ENCODE results near the gene NUP214. TPM values are rescaled to one million over a fixed set of nuclear protein-coding genes. Genes with fewer than 3 reads are reported as not detected.
A peak's percentile ranks its signal among the peaks of the same experiment; 100 is the strongest.
"Not testable (repeated sequence)": the region's sequence is repeated elsewhere in the genome, so short reads cannot be mapped to it uniquely, and the experiment has no call there.

NUP214 gene
- polyA plus RNA-seq, 1 donor from 2014 or later = 23.0 TPM

DNA sequence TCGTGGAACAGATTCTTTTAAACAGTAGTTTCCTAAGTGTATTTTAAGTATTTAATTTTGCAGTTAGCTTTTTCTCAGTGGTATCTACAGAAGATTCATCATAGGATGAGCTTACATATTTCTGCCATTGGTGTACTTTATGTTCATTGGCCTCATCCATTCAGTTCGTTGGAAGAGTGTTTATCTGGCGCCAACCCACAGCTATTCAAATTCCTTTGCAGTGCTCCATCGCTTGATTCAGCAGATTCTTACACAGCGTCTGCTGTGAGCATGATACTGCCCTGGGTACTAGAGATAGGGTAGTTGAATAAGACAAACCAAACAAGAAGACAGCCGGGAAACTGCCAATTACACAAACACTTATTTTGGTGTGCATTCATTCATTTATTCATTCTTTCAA lies 55.1 kb downstream of the NUP214 start:
- no peak overlapping the region for H3K27ac Mint-ChIP-seq
- no peak overlapping the region for H3K4me3 Mint-ChIP-seq
- H3K9me3 Mint-ChIP-seq = no peaks in the 10 kb centered on the region
- H3K36me3 Mint-ChIP-seq = peaks cover 13% of the 10 kb centered on the region
- H3K4me1 Mint-ChIP-seq = peaks cover 21 to 30% (median 23%) of the 10 kb centered on the region in 3 donors
- no peaks in the 10 kb centered on the region for H3K27me3 Mint-ChIP-seq

DNA sequence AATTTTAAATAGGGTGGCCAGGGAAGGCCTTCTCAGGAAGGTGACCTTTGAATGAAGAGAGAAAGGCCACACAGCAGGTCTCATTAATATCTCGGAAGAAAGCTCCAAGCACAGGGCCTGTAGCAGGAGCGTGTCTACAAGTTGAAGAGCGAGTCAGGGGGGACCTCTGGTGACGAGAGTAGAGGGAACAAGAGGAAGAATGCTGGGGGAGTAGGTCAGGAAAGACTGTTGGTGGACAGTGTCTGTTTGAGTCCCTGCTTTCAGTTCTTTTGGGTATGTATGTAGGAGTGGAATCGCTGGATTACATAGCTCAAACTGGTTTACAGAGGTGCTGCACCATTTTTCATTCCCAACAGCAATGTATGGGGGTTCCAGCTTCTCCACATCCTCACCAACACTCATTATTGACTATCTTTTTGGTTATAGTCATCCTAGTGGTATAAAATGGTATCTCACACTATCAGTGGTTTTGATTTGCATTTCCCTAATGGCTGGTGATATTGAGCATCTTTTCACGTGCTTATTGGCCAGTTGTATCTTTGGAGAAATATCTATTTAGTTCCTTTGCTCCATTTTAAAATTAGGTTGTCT lies 55.8 kb downstream of the NUP214 start:
- no peaks in the 10 kb centered on the region for H3K27me3 Mint-ChIP-seq
- H3K4me3 Mint-ChIP-seq = peak overlapping the region in 1 of 4 donors; percentile 55
- H3K9me3 Mint-ChIP-seq = no peaks in the 10 kb centered on the region
- H3K36me3 Mint-ChIP-seq = peaks cover 13% of the 10 kb centered on the region
- H3K27ac Mint-ChIP-seq = no peak overlapping the region
- H3K4me1 Mint-ChIP-seq = peaks cover 21 to 30% (median 23%) of the 10 kb centered on the region in 3 donors

DNA sequence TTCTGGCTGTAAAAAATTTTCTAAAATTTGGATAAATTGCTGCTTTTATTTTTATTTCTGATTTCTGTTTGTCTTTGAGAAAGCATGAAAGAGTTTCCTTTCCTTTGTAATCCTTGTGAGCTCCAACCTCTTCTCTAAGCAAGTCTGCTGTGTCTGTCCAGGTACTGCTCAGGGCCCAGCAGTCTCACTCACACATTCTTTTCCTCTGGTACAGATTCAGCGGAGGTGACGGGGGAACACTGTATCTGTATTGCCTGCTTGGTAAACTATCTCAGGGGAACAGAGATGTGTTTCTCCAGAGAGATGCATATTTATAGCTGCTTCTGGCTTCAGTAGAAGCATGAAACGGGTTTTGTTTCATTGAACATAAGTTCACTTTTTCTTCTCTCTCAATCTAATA lies 60.5 kb downstream of the NUP214 start:
- peaks cover 8% of the 10 kb centered on the region for H3K36me3 Mint-ChIP-seq
- H3K27ac Mint-ChIP-seq = no peak overlapping the region
- no peak overlapping the region for H3K4me3 Mint-ChIP-seq
- H3K27me3 Mint-ChIP-seq = no peaks in the 10 kb centered on the region
- no peaks in the 10 kb centered on the region for H3K9me3 Mint-ChIP-seq
- H3K4me1 Mint-ChIP-seq = peaks cover 4 to 8% (median 6%) of the 10 kb centered on the region in 3 donors

DNA sequence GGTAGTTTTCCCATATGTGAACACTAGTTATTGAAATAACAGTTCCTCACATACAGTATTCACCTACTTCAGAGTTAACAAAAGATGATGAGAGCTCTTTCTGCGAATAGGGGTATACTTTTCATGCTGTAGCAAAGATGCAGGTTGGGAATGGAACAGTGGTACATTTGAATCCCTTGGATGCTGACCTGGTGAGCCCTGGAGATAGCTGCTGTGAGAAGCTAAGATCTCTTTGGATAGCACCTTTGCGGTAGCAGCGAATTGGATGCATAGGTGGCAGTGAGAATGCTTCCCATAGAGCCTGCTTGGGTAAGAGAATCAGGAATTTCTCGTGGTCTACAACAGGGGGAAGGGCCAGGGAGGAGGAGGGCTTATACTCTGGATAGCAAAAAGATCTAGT lies 61.2 kb downstream of the NUP214 start:
- Mint-ChIP-seq H3K4me3 (no peak overlapping the region), H3K36me3 (peaks cover 6% of the 10 kb centered on the region), H3K27ac (peak overlapping the region in 1 of 3 donors; percentile 74), H3K9me3 (no peaks in the 10 kb centered on the region), H3K27me3 (no peaks in the 10 kb centered on the region), H3K4me1 (peaks cover under 1 to 2% (median 1%) of the 10 kb centered on the region in 3 donors)

DNA sequence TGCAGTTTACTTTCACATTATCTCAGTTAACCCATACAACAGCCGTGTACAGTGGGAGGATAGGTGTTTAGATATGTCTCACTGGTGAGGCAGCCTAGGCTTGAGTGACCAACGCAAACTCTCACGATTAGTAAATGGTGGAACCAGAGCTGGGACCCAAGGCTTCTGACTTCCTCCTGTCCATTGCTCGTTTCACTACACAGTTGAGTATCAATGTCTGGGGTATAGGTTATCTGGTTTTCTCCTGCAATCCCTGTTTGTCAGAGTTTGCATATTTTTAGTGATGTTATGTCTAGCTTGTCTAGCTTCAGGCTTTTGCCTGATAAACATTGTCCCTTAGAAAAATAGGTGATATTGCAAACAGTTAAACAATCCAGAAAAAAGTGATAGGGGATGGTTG lies 62.6 kb downstream of the NUP214 start:
- Mint-ChIP-seq H3K4me3 (no peak overlapping the region), H3K27ac (no peak overlapping the region), H3K9me3 (no peaks in the 10 kb centered on the region), H3K4me1 (peaks cover 0 to 1% (median 0%) of the 10 kb centered on the region in 3 donors), H3K36me3 (peaks cover under 1% of the 10 kb centered on the region), H3K27me3 (no peaks in the 10 kb centered on the region)

DNA sequence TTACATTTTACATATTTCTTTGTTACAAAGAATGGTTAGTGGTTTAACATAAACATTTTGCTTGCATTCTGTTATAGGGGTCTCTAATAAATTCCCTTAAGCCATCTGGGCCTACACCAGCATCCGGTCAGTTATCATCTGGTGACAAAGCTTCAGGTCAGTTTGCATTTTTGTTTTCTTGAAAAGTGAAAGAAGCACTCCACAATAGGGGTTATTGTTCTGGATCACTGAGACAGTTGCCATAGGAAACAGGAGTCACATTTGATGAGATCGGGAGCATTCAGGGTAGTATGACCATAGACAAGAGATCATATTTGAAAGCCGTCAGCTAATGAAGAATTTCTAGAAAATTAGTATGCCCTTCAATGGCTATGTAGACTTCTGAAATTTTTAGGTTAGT lies 63.6 kb downstream of the NUP214 start:
- Mint-ChIP-seq H3K27ac (no peak overlapping the region), H3K4me3 (no peak overlapping the region), H3K9me3 (no peaks in the 10 kb centered on the region), H3K36me3 (no peaks in the 10 kb centered on the region), H3K4me1 (peaks cover 0 to 1% (median 0%) of the 10 kb centered on the region in 3 donors), H3K27me3 (no peaks in the 10 kb centered on the region)

DNA sequence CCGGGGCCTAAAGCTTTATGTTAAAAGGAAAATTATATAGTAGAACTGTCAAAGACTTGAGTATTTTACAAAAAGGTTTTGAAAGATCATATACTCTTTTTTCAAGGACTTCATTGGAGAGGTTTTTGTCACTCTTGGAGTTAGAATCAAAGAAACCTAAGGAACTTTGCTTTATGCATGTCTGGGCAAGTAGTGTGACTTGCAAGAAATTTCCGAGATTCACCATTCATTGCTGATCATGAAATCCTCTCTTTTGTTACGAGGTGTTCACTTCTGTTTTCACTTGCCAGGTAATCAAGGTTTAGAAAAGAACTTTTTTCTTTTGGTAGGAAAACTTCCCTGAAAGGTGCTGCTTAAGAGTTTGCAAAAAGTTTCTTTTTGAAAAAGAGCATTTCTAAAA lies 64.8 kb downstream of the NUP214 start:
- no peak overlapping the region for H3K27ac Mint-ChIP-seq
- no peak overlapping the region for H3K4me3 Mint-ChIP-seq
- H3K36me3 Mint-ChIP-seq = peaks cover 7% of the 10 kb centered on the region
- H3K4me1 Mint-ChIP-seq = peaks cover 0 to 1% (median 0%) of the 10 kb centered on the region in 3 donors
- no peaks in the 10 kb centered on the region for H3K9me3 Mint-ChIP-seq
- no peaks in the 10 kb centered on the region for H3K27me3 Mint-ChIP-seq

DNA sequence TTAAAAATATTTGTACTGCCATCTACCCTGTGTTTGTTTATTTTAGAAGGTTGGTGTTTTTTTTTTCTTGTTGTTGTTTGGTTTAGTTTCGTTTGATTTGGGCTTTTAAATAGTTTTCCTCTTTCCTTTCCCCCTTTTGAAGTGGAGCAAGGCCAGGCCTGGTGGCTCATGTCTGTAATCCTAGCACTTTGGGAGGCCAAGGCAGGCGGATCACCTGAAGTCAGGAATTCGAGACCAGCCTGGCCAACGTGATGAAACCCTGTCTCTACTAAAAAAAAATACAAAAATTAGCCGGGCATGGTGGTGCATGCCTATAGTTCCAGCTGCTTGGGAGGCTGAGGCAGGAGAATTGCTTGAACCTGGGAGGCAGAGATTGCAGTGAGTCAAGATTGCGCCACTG lies 65.6 kb downstream of the NUP214 start:
- not testable (repeated sequence) for H3K9me3 Mint-ChIP-seq, H3K36me3 Mint-ChIP-seq, H3K27ac Mint-ChIP-seq, H3K4me3 Mint-ChIP-seq, H3K27me3 Mint-ChIP-seq, H3K4me1 Mint-ChIP-seq

DNA sequence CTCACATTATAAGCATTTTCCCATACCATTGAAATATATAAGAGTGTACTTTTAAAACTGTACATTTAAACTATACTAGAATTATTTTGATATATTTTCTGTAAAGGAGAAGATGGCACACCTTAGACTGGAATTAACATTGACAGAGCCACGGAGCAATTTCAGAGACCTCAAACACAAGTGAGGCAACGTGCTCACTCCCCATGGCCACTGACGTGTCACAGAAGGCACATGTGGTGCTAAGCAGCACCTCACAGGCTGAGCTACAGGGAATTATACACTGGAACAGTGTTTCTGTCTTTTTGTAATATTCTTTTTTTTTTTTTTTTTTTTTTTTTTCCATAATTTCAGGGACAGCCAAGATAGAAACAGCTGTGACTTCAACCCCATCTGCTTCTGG lies 66.5 kb downstream of the NUP214 start:
- no peak overlapping the region for H3K4me3 Mint-ChIP-seq
- H3K27ac Mint-ChIP-seq = no peak overlapping the region
- peaks cover 11% of the 10 kb centered on the region for H3K36me3 Mint-ChIP-seq
- peaks cover 0 to 1% (median 0%) of the 10 kb centered on the region in 3 donors for H3K4me1 Mint-ChIP-seq
- H3K27me3 Mint-ChIP-seq = no peaks in the 10 kb centered on the region
- no peaks in the 10 kb centered on the region for H3K9me3 Mint-ChIP-seq

DNA sequence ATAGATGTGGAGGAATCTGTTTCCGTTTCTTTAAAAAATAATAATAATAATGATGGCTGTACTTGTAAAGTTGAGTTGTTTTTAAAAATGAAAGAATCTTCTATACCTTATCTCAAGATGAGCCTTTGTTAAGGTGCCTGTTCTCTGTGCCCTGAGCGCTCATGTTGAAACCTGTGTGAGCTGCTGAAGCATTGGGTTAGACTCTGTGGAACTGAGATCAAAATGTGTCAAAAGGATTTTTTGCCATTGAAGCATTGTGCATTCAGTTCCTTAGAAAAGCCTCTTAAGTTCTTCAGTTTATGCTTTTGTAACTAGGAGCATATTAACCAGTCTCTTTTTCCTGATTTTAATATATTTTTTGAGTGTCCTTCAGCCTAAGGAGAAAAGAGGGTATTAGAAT lies 67.7 kb downstream of the NUP214 start:
- H3K9me3 Mint-ChIP-seq = no peaks in the 10 kb centered on the region
- peaks cover 0 to 1% (median 0%) of the 10 kb centered on the region in 3 donors for H3K4me1 Mint-ChIP-seq
- peak overlapping the region in 1 of 3 donors; percentile 13 for H3K27ac Mint-ChIP-seq
- peaks cover 14% of the 10 kb centered on the region for H3K36me3 Mint-ChIP-seq
- no peak overlapping the region for H3K4me3 Mint-ChIP-seq
- H3K27me3 Mint-ChIP-seq = no peaks in the 10 kb centered on the region

DNA sequence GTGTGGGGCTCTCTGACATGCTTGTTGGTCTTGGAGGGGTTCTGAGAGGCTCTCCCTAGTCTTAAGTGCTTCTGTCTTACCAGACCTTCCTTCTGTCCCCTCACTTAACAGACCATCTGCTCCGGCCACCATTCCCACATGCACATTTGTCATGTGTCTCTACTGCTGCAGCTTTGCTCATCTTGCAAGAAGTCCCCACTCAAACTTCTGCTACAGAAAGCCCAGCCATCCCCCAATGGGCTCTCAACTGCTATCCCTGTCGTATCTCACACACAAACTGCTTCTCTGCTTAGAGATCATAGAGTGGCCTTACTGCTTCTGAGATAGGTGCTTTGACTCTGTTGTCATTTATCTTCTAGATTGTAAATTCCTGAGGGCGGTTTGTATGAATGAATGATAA lies 69.4 kb downstream of the NUP214 start:
- Mint-ChIP-seq H3K4me1 (peaks cover 0 to 4% (median 0%) of the 10 kb centered on the region in 3 donors), H3K36me3 (peaks cover 14% of the 10 kb centered on the region), H3K9me3 (no peaks in the 10 kb centered on the region), H3K27me3 (no peaks in the 10 kb centered on the region), H3K4me3 (no peak overlapping the region), H3K27ac (peak overlapping the region in 1 of 3 donors; percentile 31)

DNA sequence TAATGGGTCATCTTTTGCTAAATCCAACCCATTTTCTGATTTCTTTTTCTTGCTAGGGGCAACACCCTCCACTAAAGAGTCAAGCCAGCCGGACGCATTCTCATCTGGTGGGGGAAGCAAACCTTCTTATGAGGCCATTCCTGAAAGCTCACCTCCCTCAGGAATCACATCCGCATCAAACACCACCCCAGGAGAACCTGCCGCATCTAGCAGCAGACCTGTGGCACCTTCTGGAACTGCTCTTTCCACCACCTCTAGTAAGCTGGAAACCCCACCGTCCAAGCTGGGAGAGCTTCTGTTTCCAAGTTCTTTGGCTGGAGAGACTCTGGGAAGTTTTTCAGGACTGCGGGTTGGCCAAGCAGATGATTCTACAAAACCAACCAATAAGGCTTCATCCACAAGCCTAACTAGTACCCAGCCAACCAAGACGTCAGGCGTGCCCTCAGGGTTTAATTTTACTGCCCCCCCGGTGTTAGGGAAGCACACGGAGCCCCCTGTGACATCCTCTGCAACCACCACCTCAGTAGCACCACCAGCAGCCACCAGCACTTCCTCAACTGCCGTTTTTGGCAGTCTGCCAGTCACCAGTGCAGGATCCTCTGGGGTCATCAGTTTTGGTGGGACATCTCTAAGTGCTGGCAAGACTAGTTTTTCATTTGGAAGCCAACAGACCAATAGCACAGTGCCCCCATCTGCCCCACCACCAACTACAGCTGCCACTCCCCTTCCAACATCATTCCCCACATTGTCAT lies 72.0 kb downstream of the NUP214 start:
- no peak overlapping the region for H3K27ac Mint-ChIP-seq

DNA sequence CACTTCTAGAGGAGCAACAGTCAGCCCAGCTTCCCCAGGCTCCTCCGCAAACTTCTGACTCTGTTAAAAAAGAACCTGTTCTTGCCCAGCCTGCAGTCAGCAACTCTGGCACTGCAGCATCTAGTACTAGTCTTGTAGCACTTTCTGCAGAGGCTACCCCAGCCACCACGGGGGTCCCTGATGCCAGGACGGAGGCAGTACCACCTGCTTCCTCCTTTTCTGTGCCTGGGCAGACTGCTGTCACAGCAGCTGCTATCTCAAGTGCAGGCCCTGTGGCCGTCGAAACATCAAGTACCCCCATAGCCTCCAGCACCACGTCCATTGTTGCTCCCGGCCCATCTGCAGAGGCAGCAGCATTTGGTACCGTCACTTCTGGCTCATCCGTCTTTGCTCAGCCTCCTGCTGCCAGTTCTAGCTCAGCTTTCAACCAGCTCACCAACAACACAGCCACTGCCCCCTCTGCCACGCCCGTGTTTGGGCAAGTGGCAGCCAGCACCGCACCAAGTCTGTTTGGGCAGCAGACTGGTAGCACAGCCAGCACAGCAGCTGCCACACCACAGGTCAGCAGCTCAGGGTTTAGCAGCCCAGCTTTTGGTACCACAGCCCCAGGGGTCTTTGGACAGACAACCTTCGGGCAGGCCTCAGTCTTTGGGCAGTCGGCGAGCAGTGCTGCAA lies 72.8 kb downstream of the NUP214 start:
- peak overlapping the region in 1 of 3 donors; percentile 71 for H3K27ac Mint-ChIP-seq
- peaks cover 20% of the 10 kb centered on the region for H3K36me3 Mint-ChIP-seq
- no peaks in the 10 kb centered on the region for H3K9me3 Mint-ChIP-seq
- H3K27me3 Mint-ChIP-seq = no peaks in the 10 kb centered on the region
- peaks cover 2 to 9% (median 2%) of the 10 kb centered on the region in 3 donors for H3K4me1 Mint-ChIP-seq
- H3K4me3 Mint-ChIP-seq = peak overlapping the region in 1 of 4 donors; percentile 12

More for the DNA sequence above, 72.0 kb downstream of the NUP214 start:
- Mint-ChIP-seq H3K4me3 (no peak overlapping the region), H3K4me1 (peaks cover 0 to 7% (median 0%) of the 10 kb centered on the region in 3 donors), H3K9me3 (no peaks in the 10 kb centered on the region), H3K36me3 (peaks cover 20% of the 10 kb centered on the region), H3K27me3 (no peaks in the 10 kb centered on the region)

DNA sequence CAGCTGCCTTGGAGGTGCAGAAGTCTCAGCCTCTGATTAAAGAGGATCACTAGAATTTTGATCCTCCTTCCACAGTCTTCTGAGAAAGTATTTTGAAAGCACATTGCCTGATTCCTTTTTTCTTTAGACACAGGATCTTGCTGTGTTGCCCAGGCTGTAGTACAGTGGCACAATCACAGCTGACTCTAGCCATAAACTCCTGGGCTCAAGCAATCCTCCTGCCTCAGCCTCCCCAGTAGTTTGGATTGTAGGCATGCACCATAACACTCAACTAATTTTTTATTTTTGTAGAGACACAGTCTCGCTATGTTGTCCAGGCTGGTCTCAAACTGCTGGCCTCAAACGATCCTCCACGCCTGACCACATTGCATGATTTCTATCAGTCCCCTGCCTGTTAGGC lies 76.5 kb downstream of the NUP214 start:
- no peaks in the 10 kb centered on the region for H3K9me3 Mint-ChIP-seq
- H3K27me3 Mint-ChIP-seq = no peaks in the 10 kb centered on the region
- peaks cover 6 to 14% (median 6%) of the 10 kb centered on the region in 3 donors for H3K4me1 Mint-ChIP-seq
- peaks cover 11% of the 10 kb centered on the region for H3K36me3 Mint-ChIP-seq
- peak overlapping the region in 1 of 3 donors; percentile 38 for H3K27ac Mint-ChIP-seq
- H3K4me3 Mint-ChIP-seq = no peak overlapping the region

DNA sequence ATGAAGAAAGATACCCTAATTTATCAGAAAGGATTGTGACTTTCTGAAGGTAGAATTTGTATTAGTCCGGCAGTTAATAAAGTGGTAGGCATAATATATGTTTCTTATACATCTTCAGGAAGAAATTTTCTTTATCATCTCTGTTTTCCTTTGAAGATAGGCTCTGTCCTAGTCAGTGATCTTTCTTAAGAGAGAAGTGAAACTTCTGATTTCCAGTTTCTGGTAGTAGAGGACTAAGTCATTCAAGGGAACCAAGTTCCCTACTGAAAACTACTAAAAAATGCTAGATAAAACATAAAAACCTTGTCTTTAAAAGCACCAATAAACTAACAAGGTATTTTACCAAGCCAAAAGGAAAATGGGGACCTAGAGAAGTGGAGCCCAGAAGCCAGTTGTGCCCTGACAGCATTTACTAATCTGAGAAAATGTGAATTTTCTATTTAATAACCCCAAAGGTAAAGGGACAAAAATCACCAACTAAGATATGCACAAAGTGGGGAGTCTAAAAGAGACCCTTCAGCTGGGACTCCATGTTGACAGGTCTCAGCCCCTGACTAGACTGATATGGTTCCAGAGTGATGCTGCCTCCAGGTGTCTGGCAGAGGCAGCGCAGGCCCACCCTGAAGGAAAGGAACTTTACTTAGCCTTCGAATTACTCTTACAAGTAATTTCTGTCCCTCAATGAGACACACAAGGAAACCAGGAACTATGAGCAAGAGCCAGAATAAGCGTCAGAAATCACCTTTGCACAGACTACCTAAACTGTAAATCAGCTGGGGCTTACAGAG lies 78.2 kb downstream of the NUP214 start:
- Mint-ChIP-seq H3K27me3 (no peaks in the 10 kb centered on the region), H3K36me3 (peaks cover 13% of the 10 kb centered on the region), H3K27ac (peak overlapping the region in 1 of 3 donors; percentile 8), H3K4me1 (peaks cover 6 to 14% (median 6%) of the 10 kb centered on the region in 3 donors), H3K9me3 (no peaks in the 10 kb centered on the region), H3K4me3 (peak overlapping the region in 1 of 4 donors; percentile 7)
